ENCODE results near the gene ADAM15.

- TF ChIP-seq SMAD3 (CRISPR knock-in tag; IDR thresholded peaks at IDR 0.05; ENCODE audit: borderline replicate concordance) (no peak), CTCF (IDR thresholded peaks at IDR 0.05) (no peak), CBFB (CRISPR knock-in tag; IDR thresholded peaks at IDR 0.05; ENCODE audit: low read depth) (no peak), CREM (CRISPR knock-in tag; IDR thresholded peaks at IDR 0.05) (no peak), ATF1 (CRISPR knock-in tag; IDR thresholded peaks at IDR 0.05) (no peak), ETV6 (CRISPR knock-in tag; IDR thresholded peaks at IDR 0.05) (no peak), TP53 (CRISPR knock-in tag; IDR thresholded peaks at IDR 0.05) (no peak), ZNF263 (CRISPR knock-in tag; IDR thresholded peaks at IDR 0.05; ENCODE audit: low read depth) (no peak), ELF4 (CRISPR knock-in tag; IDR thresholded peaks at IDR 0.05; ENCODE audit: low read depth) (no peak), E2F1 (CRISPR knock-in tag; IDR thresholded peaks at IDR 0.05) (no peak), HMGXB4 (CRISPR knock-in tag; IDR thresholded peaks at IDR 0.05) (no peak)
- TF ChIP-seq, protein P1, sequence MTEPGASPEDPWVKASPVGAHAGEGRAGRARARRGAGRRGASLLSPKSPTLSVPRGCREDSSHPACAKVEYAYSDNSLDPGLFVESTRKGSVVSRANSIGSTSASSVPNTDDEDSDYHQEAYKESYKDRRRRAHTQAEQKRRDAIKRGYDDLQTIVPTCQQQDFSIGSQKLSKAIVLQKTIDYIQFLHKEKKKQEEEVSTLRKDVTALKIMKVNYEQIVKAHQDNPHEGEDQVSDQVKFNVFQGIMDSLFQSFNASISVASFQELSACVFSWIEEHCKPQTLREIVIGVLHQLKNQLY (CRISPR knock-in tag; IDR thresholded peaks at IDR 0.05) = no peak
These were observed 1.6 kb downstream of the ADAM15 start for GRCh38 chr1:155052439-155053395.

All from WTC11 (cell line).